IMR-90 (cell line): Measurements from ENCODE around the gene CBR4. TPM values are rescaled to one million over a fixed set of nuclear protein-coding genes. Genes with fewer than 3 reads are reported as not detected.

Experiments
- ATAC-seq: fragments of 200-7000 bp; cut with Tn5 transposase; 2 replicates; pipeline ENCODE4 v1.9.1; 2020; ENCODE audit warnings: low read depth, mild to moderate bottlenecking, moderate library complexity
- BruUV-seq: library from RNA; stranded (reverse); fragments of 400-500 nt; replicated peaks from 2 replicates; lab custom pipeline; 2021; lab: Mats Ljungman, UMichigan
- CTCF ChIA-PET: fragments of 300-600 bp; formaldehyde crosslinking; extraction: SDS; loops from one replicate; lab custom pipeline; 2021; ENCODE audit warnings: antibody characterized with exemption; lab: Yijun Ruan, JAX
- POLR2A ChIA-PET: fragments of 300-600 bp; sonication (Branson Sonifier 250); formaldehyde crosslinking; loops from one replicate; lab custom pipeline; 2022; ENCODE audit warnings: antibody characterized with exemption; ENCODE audit not compliant: unreplicated experiment; lab: Charles Lee
- DNase-seq: peaks from one replicate; pipeline ENCODE4 v3.0.0; 2013
- H2AFZ ChIP-seq: replicated peaks from 2 replicates; pipeline ENCODE3; 2013; ENCODE audit warnings: low read length, mild to moderate bottlenecking; ENCODE audit not compliant: poor library complexity
- H2AK5ac ChIP-seq: 2 replicates; pipeline ENCODE4 v1.6.1; 2013; ENCODE audit warnings: low read depth, low read length, inconsistent platforms
- H2AK9ac ChIP-seq: replicated peaks from 2 replicates; pipeline ENCODE3; 2013; ENCODE audit warnings: mild to moderate bottlenecking, low read depth, low read length, moderate library complexity; ENCODE audit not compliant: poor library complexity
- H2BK120ac ChIP-seq: 2 replicates; pipeline ENCODE4 v1.6.1; 2013; ENCODE audit warnings: low read depth, low read length, inconsistent platforms
- H2BK15ac ChIP-seq: 3 replicates; pipeline ENCODE4 v1.6.1; 2013; ENCODE audit warnings: low read depth, low read length, inconsistent platforms
- H2BK20ac ChIP-seq: 2 replicates; pipeline ENCODE4 v1.6.1; 2013; ENCODE audit warnings: low read depth, mild to moderate bottlenecking, inconsistent platforms, low read length, moderate library complexity
- H2BK5ac ChIP-seq: 2 replicates; pipeline ENCODE4 v1.6.1; 2013; ENCODE audit warnings: mild to moderate bottlenecking, low read depth, low read length, inconsistent platforms; ENCODE audit not compliant: poor library complexity, severe bottlenecking
- H3K14ac ChIP-seq: replicated peaks from 2 replicates; pipeline ENCODE4 v1.6.1; 2013; ENCODE audit warnings: low read depth, low read length, inconsistent platforms
- H3K18ac ChIP-seq: 2 replicates; pipeline ENCODE4 v1.6.1; 2013; ENCODE audit warnings: low read depth, low read length, control low read depth
- H3K23ac ChIP-seq: 2 replicates; pipeline ENCODE4 v1.6.1; 2013; ENCODE audit warnings: low read depth, low read length, inconsistent platforms
- H3K27ac ChIP-seq: 2 replicates; pipeline ENCODE4 v1.5.1; 2013; ENCODE audit warnings: mild to moderate bottlenecking, control low read depth, low read length; ENCODE audit not compliant: insufficient read depth
- H3K27me3 ChIP-seq: 2 replicates; pipeline ENCODE4 v1.6.1; 2013; ENCODE audit warnings: low read length; ENCODE audit not compliant: control insufficient read depth, insufficient read depth
- H3K36me3 ChIP-seq: 2 replicates; pipeline ENCODE4 v1.6.1; 2013; ENCODE audit warnings: low read length, mixed read lengths; ENCODE audit not compliant: control insufficient read depth, insufficient read depth
- H3K4ac ChIP-seq: 2 replicates; pipeline ENCODE4 v1.6.1; 2013; ENCODE audit warnings: low read depth, low read length, inconsistent platforms
- H3K4me1 ChIP-seq: 2 replicates; pipeline ENCODE4 v1.6.1; 2013; ENCODE audit warnings: low read length, mixed read lengths; ENCODE audit not compliant: control insufficient read depth, insufficient read depth
- H3K4me2 ChIP-seq: 2 replicates; pipeline ENCODE4 v1.6.1; 2013; ENCODE audit warnings: low read depth, mild to moderate bottlenecking, control low read depth, low read length, moderate library complexity
- H3K4me3 ChIP-seq: 2 replicates; pipeline ENCODE4 v1.5.1; 2013; ENCODE audit warnings: low read depth, mild to moderate bottlenecking, control low read depth, low read length, moderate library complexity; ENCODE audit not compliant: insufficient read depth
- H3K56ac ChIP-seq: 2 replicates; pipeline ENCODE4 v1.6.1; 2013; ENCODE audit warnings: low read length, inconsistent platforms; ENCODE audit not compliant: insufficient read depth; ENCODE audit errors: extremely low read depth
- H3K79me1 ChIP-seq, 2 experiments: 2 replicates each; pipeline ENCODE4 v1.6.1; 2013; ENCODE audit warnings: low read length in 2 of 2, inconsistent platforms in 1 of 2, low read depth in 1 of 2
- H3K9ac ChIP-seq: 2 replicates; pipeline ENCODE4 v1.6.1; 2013; ENCODE audit warnings: low read depth, low read length, control low read depth
- H3K9me1 ChIP-seq: 2 replicates; pipeline ENCODE4 v1.6.1; 2013; ENCODE audit warnings: low read length, inconsistent platforms; ENCODE audit not compliant: insufficient read depth
- H3K9me3 ChIP-seq: 2 replicates; pipeline ENCODE4 v1.6.1; 2013; ENCODE audit warnings: low read length; ENCODE audit not compliant: control insufficient read depth, insufficient read depth
- H4K20me1 ChIP-seq: 2 replicates; pipeline ENCODE4 v1.6.1; 2013; ENCODE audit warnings: low read length, inconsistent platforms; ENCODE audit not compliant: insufficient read depth
- H4K5ac ChIP-seq: 2 replicates; pipeline ENCODE4 v1.6.1; 2013; ENCODE audit warnings: mild to moderate bottlenecking, low read depth, low read length, control low read depth
- H4K8ac ChIP-seq, 2 experiments: 2 replicates each; pipeline ENCODE4 v1.6.1; 2013; ENCODE audit warnings: low read depth in 2 of 2, low read length in 2 of 2, control low read depth in 1 of 2, inconsistent platforms in 1 of 2
- H4K91ac ChIP-seq: 2 replicates; pipeline ENCODE4 v1.6.1; 2013; ENCODE audit warnings: low read depth, low read length, inconsistent platforms; ENCODE audit not compliant: insufficient read depth
- NFE2L2 ChIP-seq: fragments of 150-350 bp; IDR thresholded peaks from 2 replicates; pipeline ENCODE4 v1.6.1; 2016; ENCODE audit warnings: low read depth, mild to moderate bottlenecking, low read length
- RCOR1 ChIP-seq: IDR thresholded peaks from 2 replicates; pipeline ENCODE4 v1.6.1; 2012; ENCODE audit warnings: mild to moderate bottlenecking, low read length, improper control_type of control experiment; ENCODE audit not compliant: insufficient replicate concordance
- WGBS, 2 experiments: methylation state at CpG; one replicate each; pipeline versions ENCODE4 v1.1.5 to v1.1.7; 2013; ENCODE audit warnings: missing lambda C conversion rate in 2 of 2; ENCODE audit not compliant: insufficient read length in 1 of 2; ENCODE audit errors: extremely low coverage in 2 of 2; 5-methylcytosine and 5-hydroxymethylcytosine counted together
- dilution Hi-C: fragments of 300-500 bp; cut with HindIII; formaldehyde crosslinking; loops from one replicate; pipeline ENCODE4 v1.14.3; 2018; ENCODE audit warnings: low sequenced_read_pairs; ENCODE audit not compliant: unreplicated experiment
- in situ Hi-C: fragments of 300-500 bp; cut with MboI; formaldehyde crosslinking; loops from 3 replicates; pipeline ENCODE4 v1.14.3; 2019; ENCODE audit warnings: low sequenced_read_pairs, inconsistent platforms, mixed read lengths
- intact Hi-C: fragments of 100-400 bp; cut with micrococcal nuclease; formaldehyde crosslinking; loops from 2 replicates; pipeline ENCODE4 v1.10.0; 2022
- polyA plus RNA-seq, 3 experiments: library from polyadenylated mRNA; depleted of rRNA; stranded (reverse); fragments of >200 nt; gene quantifications; 2 replicates each; pipeline ENCODE4 v1.2.3, GENCODE V29; 2012; ENCODE audit warnings: low replicate concordance in 1 of 3
- total RNA-seq: library from RNA; depleted of rRNA; stranded (reverse); fragments of >200 nt; gene quantifications from 2 replicates; pipeline ENCODE4 v1.2.3, GENCODE V29; 2012

CBR4 gene
- total and polyA plus RNA-seq, 2 of the 4 experiments (the other 2 are of a cell fraction): 2.7 to 4.5 TPM

- POLR2A ChIA-PET: no interaction called here
- no CpG with 5 or more reads among the region's 1 CpG for WGBS, 2 experiments
- H4K8ac ChIP-seq: no peak overlapping the region
These were observed 11.5 kb downstream of the CBR4 start for GRCh38 chr4:168998596-168998995.

More at GRCh38 chr4:168998596-168998995, 11.5 kb downstream of the CBR4 start:
- H3K23ac ChIP-seq: no peak overlapping the region
- H2BK15ac ChIP-seq: no peak overlapping the region
- no peaks in the 10 kb centered on the region for H3K27me3 ChIP-seq
- H3K79me1 ChIP-seq: no peaks in the 10 kb centered on the region
- in situ Hi-C loops: no loop called here
- no peaks in the 10 kb centered on the region for H4K20me1 ChIP-seq
- H2AFZ ChIP-seq: no peak overlapping the region
- H4K5ac ChIP-seq: no peak overlapping the region
- CTCF ChIA-PET: interaction anchor here (1.4 kb wide), 1 partner anchor 487 kb away, joined by 3 read pairs; no protein-coding TSS in a partner anchor
- no peak overlapping the region for H2BK120ac ChIP-seq
- DNase-seq: no peak
- no peak overlapping the region for H2AK5ac ChIP-seq
- H3K56ac ChIP-seq: no peak overlapping the region
- no peak overlapping the region for H3K14ac ChIP-seq
- peaks cover 11% of the 10 kb centered on the region for H3K36me3 ChIP-seq
- intact Hi-C loops: no loop called here
- no peaks in the 10 kb centered on the region for H3K9me1 ChIP-seq
- H3K4ac ChIP-seq: no peak overlapping the region
- H3K4me1 ChIP-seq: no peaks in the 10 kb centered on the region; the same call in 1 of the 2 replicates
- BruUV-seq: no TSS peak
- H2AK9ac ChIP-seq: no peak overlapping the region
- ATAC-seq: no peak
- TF ChIP-seq RCOR1 (no peak), NFE2L2 (no peak)
- H3K4me3 ChIP-seq: no peak overlapping the region
- no peak overlapping the region for H3K9ac ChIP-seq
- H3K4me2 ChIP-seq: no peak overlapping the region
- dilution Hi-C loops: no loop called here
- no peak overlapping the region for H3K18ac ChIP-seq
- H4K91ac ChIP-seq: no peak overlapping the region
- H2BK20ac ChIP-seq: no peak overlapping the region
- H3K27ac ChIP-seq: no peak overlapping the region
- H2BK5ac ChIP-seq: no peak overlapping the region
- H3K9me3 ChIP-seq: no peaks in the 10 kb centered on the region
